K562 (cell line): ENCODE data around the gene DSC1. TPM values are rescaled to one million over a fixed set of nuclear protein-coding genes. Genes with fewer than 3 reads are reported as not detected.

ENCODE experiments used
- BMI1 ChIP-seq: fragments of 150-350 bp; IDR thresholded peaks from 2 replicates; pipeline ENCODE4 v1.6.1; 2014; ENCODE audit warnings: low read length
- CBX3 ChIP-seq, 2 experiments: IDR thresholded peaks; 1 replicate in 1 of 2; 2 replicates in 1 of 2; pipeline ENCODE4 v1.6.1; 2012; ENCODE audit warnings: inconsistent platforms in 2 of 2, low read length in 2 of 2, borderline replicate concordance in 1 of 2, control low read depth in 1 of 2
- CTBP1 ChIP-seq: fragments of 450-650 bp; IDR thresholded peaks from 2 replicates; pipeline ENCODE4 v1.6.1; 2016; ENCODE audit warnings: borderline replicate concordance
- EGR1 ChIP-seq: fragments of 450-650 bp; conservative IDR thresholded peaks from 2 replicates; pipeline ENCODE4 v1.6.1; 2017; ENCODE audit warnings: mild to moderate bottlenecking
- HNRNPK ChIP-seq: fragments of 200-400 bp; formaldehyde crosslinking; IDR thresholded peaks from one replicate; pipeline ENCODE4 v1.6.1; 2018; ENCODE audit warnings: mild to moderate bottlenecking, low read depth, low read length; ENCODE audit not compliant: poor library complexity, severe bottlenecking
- MTA3 ChIP-seq: fragments of 450-650 bp; formaldehyde crosslinking; IDR thresholded peaks from 2 replicates; pipeline ENCODE4 v1.6.1; 2017; ENCODE audit warnings: mild to moderate bottlenecking, borderline replicate concordance
- POLR2AphosphoS2 ChIP-seq: IDR thresholded peaks from 2 replicates; pipeline ENCODE4 v1.6.1; 2012; ENCODE audit warnings: low read length, improper control_type of control experiment
- RBM17 ChIP-seq: fragments of 200-400 bp; formaldehyde crosslinking; IDR thresholded peaks from 2 replicates; pipeline ENCODE4 v1.6.1; 2017; ENCODE audit warnings: low read depth, mild to moderate bottlenecking, low read length, borderline replicate concordance
- SMAD4 ChIP-seq: fragments of 250-450 bp; sonication (Bioruptor Pico); conservative IDR thresholded peaks from 2 replicates; pipeline ENCODE4 v1.8.0; 2021; ENCODE audit warnings: inconsistent platforms, mild to moderate bottlenecking, moderate library complexity
- TAF9B ChIP-seq: fragments of 450-650 bp; IDR thresholded peaks from 2 replicates; pipeline ENCODE4 v1.6.1; 2018; ENCODE audit warnings: mild to moderate bottlenecking; ENCODE audit not compliant: partially characterized antibody
- THRAP3 ChIP-seq: fragments of 450-650 bp; IDR thresholded peaks from 2 replicates; pipeline ENCODE4 v1.6.1; 2016; ENCODE audit warnings: mild to moderate bottlenecking, inconsistent platforms, borderline replicate concordance
- UBTF ChIP-seq, 2 experiments: IDR thresholded peaks; 2 replicates each; pipeline ENCODE4 v1.6.1; 2012; ENCODE audit warnings: improper control_type of control experiment in 2 of 2, low read depth in 2 of 2, low read length in 2 of 2, borderline replicate concordance in 1 of 2
- XRCC3 ChIP-seq: fragments of 450-650 bp; IDR thresholded peaks from 2 replicates; pipeline ENCODE4 v1.6.1; 2017; ENCODE audit warnings: mild to moderate bottlenecking, moderate library complexity
- ZNF584 ChIP-seq: fragments of 200-800 bp; sonication (Bioruptor generic); IDR thresholded peaks from 2 replicates; pipeline ENCODE4 v1.6.1; 2016; ENCODE audit warnings: low read depth, mild to moderate bottlenecking, missing genetic modification characterization, missing compliant biosample characterization
- ZNF707 ChIP-seq: fragments of 250-450 bp; sonication (Bioruptor Pico); conservative IDR thresholded peaks from 2 replicates; pipeline ENCODE4 v1.8.0; 2022; ENCODE audit warnings: inconsistent platforms, mild to moderate bottlenecking, moderate library complexity
- polyA plus RNA-seq, 8 experiments: library from polyadenylated mRNA; depleted of rRNA in 4 of 8; stranded (reverse) in 5 of 8; unstranded in 3 of 8; fragments of >200 nt; fragmentation: Nextera tagmentation in 2 of 8; fragmentation: Illumina TruSeq in 1 of 8; extraction: Ambion mirVana in 2 of 8; extraction: Trizol in 1 of 8; gene quantifications; 2 replicates each; pipeline versions ENCODE4 v1.2.1 to v1.2.3, GENCODE V29; 2011 to 2014; ENCODE audit warnings: inconsistent platforms in 1 of 8, missing spikeins in 1 of 8
- total RNA-seq, 7 experiments: library from RNA; depleted of rRNA in 6 of 7; stranded (reverse); fragments of >200 nt in 6 of 7; fragmentation: Illumina TruSeq in 2 of 7; extraction: Trizol in 2 of 7; gene quantifications; 2 replicates each; pipeline versions ENCODE4 v1.2.1 to v1.2.3, GENCODE V29; 2011 to 2021; ENCODE audit warnings: low replicate concordance in 1 of 7
- TF ChIP-seq, protein P1 (sequence below): fragments of 450-650 bp; IDR thresholded peaks from 2 replicates; pipeline ENCODE4 v1.6.1; 2016; ENCODE audit warnings: antibody characterized with exemption
- TF ChIP-seq, protein P2 (sequence below): fragments of 250-450 bp; sonication (Bioruptor Pico); IDR thresholded peaks from 2 replicates; pipeline ENCODE4 v1.8.0; 2022; ENCODE audit warnings: inconsistent platforms
- TF ChIP-seq, protein P3 (sequence below): fragments of 250-450 bp; sonication (Bioruptor Pico); IDR thresholded peaks from 2 replicates; pipeline ENCODE4 v1.4.0; 2020; ENCODE audit warnings: borderline replicate concordance
- TF ChIP-seq, protein P4 (sequence below), 2 experiments: fragments of 250-450 bp in 1 of 2; fragments of 450-650 bp in 1 of 2; sonication (Bioruptor Pico) in 1 of 2; IDR thresholded peaks; 2 replicates each; pipeline versions ENCODE4 v1.6.1 to v1.8.0; 2016 to 2021; ENCODE audit warnings: mild to moderate bottlenecking in 2 of 2, moderate library complexity in 2 of 2, missing compliant biosample characterization in 1 of 2, missing genetic modification characterization in 1 of 2

Gene DSC1
- total and polyA plus RNA-seq, 9 of the 15 experiments (the other 6 are each of a cell fraction or from before 2014, with no cell fraction given): 0.04 to 0.07 (median 0.05) TPM; not detected in 4

DNA sequence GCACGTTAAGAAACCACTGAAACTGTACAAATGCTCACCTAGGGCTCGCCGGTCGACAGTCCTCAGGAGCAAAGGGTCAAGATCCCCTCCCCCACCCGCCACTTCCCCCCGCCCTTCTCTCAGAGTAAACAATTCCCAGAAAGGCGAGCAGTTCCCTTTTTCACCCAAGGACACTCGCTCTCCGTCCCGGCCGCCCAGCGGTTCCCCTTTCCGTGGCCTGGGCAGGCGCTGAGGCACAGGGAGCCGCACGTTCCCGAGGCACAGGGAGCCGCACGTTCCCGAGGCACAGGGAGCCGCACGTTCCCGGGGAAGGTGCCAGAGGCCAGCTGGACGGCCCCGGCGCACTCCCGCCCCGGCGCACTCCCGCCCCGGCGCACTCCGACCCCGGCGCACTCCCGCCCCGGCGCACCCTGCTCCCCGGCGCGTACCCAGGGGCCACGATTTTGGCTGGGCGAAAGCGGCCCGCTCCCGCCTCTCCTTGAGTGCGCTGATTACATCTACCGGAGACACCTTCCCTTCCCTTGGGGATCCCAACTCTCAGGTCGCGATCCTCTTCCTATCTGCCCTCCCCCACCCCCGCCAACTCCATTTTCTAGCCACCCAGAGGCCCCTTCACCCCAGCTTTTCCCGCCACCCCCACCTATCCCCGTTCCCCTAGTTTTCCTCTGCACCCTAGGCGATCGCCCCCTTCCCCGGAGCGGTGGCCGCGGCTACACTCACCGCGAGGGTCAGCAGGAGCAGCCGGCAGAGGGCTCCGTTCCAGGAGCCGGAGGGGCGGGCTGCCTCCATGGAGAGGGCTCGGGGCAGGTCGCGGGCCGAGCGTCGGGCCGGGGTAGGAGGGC, 61.3 kb downstream of the DSC1 start (continued):
- TF ChIP-seq UBTF (IDR thresholded peaks at IDR 0.05; ENCODE audit: borderline replicate concordance in 1 of 2, low read depth in 2 of 2, low read length in 2 of 2) (peak in 1 of 2 experiments; percentile 91; a peak in 3 of 4 replicates), ZNF707 (CRISPR knock-in tag) (no peak), EGR1 (peak; percentile 53), CBX3 (IDR thresholded peaks at IDR 0.05; ENCODE audit: borderline replicate concordance in 1 of 2, low read length in 2 of 2) (no peak), HNRNPK (no peak), TAF9B (peak; percentile 41), RBM17 (no peak), POLR2AphosphoS2 (no peak), THRAP3 (no peak), XRCC3 (no peak), MTA3 (no peak), SMAD4 (CRISPR knock-in tag) (peak; percentile 58), ZNF584 (CRISPR knock-in tag) (no peak), CTBP1 (peak; percentile 65), BMI1 (no peak)
- TF ChIP-seq, protein P1, sequence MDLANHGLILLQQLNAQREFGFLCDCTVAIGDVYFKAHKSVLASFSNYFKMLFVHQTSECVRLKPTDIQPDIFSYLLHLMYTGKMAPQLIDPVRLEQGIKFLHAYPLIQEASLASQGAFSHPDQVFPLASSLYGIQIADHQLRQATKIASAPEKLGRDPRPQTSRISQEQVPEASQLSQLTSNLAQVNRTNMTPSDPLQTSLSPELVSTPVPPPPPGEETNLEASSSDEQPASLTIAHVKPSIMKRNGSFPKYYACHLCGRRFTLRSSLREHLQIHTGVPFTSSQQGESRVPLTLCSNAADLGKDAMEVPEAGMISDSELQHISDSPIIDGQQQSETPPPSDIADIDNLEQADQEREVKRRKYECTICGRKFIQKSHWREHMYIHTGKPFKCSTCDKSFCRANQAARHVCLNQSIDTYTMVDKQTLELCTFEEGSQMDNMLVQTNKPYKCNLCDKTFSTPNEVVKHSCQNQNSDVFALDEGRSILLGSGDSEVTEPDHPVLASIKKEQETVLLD: no peak
- TF ChIP-seq, protein P2, sequence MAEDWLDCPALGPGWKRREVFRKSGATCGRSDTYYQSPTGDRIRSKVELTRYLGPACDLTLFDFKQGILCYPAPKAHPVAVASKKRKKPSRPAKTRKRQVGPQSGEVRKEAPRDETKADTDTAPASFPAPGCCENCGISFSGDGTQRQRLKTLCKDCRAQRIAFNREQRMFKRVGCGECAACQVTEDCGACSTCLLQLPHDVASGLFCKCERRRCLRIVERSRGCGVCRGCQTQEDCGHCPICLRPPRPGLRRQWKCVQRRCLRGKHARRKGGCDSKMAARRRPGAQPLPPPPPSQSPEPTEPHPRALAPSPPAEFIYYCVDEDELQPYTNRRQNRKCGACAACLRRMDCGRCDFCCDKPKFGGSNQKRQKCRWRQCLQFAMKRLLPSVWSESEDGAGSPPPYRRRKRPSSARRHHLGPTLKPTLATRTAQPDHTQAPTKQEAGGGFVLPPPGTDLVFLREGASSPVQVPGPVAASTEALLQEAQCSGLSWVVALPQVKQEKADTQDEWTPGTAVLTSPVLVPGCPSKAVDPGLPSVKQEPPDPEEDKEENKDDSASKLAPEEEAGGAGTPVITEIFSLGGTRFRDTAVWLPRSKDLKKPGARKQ (CRISPR knock-in tag): no peak
- TF ChIP-seq, protein P3, sequence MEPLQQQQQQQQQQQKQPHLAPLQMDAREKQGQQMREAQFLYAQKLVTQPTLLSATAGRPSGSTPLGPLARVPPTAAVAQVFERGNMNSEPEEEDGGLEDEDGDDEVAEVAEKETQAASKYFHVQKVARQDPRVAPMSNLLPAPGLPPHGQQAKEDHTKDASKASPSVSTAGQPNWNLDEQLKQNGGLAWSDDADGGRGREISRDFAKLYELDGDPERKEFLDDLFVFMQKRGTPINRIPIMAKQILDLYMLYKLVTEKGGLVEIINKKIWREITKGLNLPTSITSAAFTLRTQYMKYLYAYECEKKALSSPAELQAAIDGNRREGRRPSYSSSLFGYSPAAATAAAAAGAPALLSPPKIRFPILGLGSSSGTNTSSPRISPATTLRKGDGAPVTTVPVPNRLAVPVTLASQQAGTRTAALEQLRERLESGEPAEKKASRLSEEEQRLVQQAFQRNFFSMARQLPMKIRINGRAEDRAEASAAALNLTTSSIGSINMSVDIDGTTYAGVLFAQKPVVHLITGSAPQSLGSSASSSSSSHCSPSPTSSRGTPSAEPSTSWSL (CRISPR knock-in tag): no peak
- TF ChIP-seq, protein P4, sequence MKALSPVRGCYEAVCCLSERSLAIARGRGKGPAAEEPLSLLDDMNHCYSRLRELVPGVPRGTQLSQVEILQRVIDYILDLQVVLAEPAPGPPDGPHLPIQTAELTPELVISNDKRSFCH (CRISPR knock-in tag; IDR thresholded peaks at IDR 0.05): no peak
- TF ChIP-seq, protein P4 (tag; IDR thresholded peaks at IDR 0.05): no peak
